NCI-H446 treated with DMSO at 0.1 percent for 48 hours (cell line): ENCODE measurements around the gene B4GALT2.
A peak's percentile ranks its signal among the peaks of the same experiment; 100 is the strongest.

Experiments
- DNase-seq: peaks from one replicate; lab custom pipeline; 2025; lab: John Stamatoyannopoulos, UW

Gene B4GALT2

DNA sequence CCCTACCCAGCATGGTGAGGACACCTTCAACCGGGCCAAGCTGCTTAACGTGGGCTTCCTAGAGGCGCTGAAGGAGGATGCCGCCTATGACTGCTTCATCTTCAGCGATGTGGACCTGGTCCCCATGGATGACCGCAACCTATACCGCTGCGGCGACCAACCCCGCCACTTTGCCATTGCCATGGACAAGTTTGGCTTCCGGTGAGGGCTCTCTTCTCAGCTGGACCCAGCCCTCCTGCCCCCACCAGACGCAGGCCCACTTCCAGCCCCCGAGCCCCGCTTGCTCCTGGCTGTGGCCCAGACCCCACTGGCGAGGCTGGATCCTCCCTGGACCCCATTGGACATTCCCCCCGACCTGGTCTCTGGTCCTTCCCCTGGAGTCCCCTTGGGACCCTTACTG is 5.8 kb downstream of the B4GALT2 start:
- no peak for DNase-seq

DNA sequence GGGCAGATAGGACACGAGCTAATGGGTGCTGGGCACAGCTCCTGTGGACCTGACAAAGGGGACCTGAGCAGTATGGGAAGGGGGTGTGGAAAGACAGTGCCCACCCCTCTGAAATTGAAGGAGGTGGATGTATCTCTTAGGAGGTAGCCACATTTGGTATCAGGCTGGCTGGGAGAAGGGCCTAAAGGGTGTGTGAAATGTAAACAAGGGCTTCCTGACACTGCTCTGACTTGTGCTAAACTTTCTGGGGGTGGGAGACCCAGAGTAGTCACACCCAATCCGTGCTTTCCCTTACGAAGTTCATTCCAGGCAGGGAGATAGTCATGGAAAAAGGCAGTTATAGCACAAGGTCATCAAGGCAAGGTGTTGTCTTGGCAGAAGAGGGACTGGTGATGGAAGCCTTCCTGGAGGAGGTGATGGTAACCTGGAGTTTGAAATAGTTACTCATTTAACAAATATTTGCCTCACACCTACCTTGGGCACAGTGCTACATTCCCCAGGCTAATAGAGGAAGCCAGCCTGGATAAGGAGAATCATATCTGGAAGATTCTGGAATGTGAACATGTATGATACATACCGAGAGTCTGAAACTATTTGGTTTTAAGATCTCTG is 7.1 kb downstream of the B4GALT2 start:
- no peak for DNase-seq

DNA sequence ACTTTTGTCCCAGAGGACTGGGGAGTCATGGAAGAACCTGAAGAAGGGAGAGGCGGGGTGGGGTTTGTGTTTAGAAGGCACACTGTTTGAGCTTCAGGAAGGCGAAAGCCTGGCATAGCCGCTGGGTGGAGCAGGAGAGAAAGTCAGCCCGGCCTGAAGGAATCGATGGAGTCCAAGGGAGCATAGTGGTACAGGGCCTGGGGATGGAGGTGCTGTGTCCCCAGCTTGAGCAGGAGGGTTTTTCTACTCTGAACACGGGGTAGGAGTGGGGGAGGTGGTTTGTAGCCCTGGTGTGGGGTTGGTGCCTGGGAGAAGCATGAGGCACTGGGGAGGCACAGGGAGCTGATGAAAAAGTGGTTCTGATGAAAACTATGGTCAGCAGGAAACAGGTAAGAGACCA is 7.7 kb downstream of the B4GALT2 start:
- DNase-seq, result no peak

DNA sequence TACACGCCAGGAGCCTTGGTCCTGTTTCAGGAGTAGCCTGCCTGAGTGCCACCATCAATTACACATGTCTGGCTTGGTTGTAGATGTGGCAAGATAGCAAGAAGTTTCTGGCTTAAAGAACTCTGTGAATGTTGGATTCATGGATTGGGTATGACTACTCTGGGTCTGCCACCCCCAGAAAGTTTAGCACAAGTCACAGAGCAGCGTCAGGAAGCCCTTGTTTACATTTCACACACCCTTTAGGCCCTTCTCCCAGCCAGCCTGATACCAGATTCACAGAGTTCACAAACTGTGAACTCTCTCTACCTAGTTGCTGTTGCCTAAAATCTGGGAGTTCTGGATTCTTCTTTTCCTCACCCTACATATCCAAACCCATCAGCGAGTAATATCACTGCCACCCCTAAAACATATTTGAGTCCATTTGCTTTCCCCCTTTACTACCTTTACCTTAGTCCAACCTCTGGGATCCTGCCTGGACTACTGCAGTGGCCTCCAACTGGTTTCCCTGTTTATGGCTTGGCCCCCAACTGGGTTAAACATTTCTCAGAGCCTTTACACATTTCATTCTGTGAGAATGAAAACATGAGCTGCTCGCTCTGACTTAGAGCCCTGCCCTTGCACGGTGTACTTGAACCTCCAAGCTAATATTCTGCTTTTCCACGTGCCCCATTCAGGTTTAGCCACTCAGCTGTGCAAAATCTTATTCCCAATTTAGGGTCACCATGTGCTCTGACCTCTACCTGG is 8.3 kb downstream of the B4GALT2 start:
- DNase-seq, result no peak

DNA sequence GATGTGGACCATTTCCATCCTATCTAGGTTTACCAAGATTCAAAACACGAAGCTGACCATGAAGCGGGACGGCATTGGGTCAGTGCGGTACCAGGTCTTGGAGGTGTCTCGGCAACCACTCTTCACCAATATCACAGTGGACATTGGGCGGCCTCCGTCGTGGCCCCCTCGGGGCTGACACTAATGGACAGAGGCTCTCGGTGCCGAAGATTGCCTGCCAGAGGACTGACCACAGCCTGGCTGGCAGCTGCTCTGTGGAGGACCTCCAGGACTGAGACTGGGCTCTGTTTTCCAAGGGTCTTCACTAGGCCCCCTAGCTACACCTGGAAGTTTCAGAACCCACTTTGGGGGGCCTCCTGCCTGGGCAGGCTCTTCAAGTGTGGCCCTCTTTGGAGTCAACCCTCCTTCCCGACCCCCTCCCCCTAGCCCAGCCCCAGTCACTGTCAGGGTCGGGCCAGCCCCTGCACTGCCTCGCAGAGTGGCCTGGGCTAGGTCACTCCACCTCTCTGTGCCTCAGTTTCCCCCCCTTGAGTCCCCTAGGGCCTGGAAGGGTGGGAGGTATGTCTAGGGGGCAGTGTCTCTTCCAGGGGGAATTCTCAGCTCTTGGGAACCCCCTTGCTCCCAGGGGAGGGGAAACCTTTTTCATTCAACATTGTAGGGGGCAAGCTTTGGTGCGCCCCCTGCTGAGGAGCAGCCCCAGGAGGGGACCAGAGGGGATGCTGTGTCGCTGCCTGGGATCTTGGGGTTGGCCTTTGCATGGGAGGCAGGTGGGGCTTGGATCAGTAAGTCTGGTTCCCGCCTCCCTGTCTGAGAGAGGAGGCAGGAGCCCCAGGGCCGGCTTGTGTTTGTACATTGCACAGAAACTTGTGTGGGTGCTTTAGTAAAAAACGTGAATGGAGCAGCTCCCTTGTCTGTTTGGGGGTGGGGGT is 11.5 kb downstream of the B4GALT2 start:
- DNase-seq, result no peak

DNA sequence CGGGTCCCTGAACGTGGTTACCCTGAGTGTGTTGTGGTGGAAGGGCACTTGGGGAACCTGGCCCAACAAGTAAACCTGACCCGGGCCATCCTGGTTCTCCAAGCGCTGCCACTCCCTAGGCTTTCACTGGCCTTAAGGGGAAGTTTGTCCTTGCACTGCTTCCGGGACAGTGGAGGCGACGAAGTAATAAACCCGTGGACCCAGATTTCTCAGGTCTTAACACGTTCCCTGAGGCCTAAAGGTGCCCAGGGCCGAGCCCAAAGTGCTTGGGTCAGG is 12.1 kb downstream of the B4GALT2 start:
- no peak for DNase-seq

DNA sequence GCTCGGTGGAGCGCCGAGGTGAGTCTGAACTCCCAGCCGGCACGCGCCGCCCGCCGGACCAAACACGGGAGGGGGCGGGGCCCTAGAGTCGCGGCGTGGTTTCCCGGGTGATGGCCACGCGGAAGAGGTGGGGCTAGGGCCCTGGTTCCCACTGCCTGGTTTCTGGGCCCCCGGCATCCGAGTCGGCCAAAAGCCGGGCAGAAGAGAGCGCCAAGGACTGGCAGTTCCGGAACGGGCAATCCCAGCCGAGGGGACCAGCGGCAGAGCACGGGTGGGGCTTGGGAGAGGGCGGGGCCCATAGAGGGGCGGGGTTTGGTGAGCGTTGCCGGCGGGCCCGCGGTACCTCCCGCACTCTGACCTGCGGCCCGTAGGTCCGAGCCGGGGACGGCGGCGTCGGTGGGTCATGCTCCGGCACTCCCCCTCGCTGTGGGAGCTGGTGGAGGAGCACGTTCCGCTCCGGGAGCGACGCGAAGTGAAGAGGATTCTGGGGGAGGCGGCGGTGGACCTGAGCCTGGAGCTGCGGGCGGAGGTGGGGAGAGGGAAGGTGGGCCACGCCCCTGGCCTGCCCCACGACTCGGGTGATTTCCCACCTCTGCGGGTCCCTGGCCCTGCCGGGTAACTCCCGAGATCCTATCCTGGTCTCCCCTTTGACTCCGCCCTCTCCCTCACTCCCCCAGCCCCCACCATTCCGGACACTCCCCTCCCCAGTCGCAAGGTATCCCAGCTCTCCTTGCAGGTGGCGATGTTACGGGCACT is 12.6 kb downstream of the B4GALT2 start, which contains the start of gene CCDC24:
TSS of gene CCDC24 (plus strand) at position 124 of the 756 bp plus-strand sequence. CDS start at position 404, 280 bp downstream.
- peak; percentile 45 for DNase-seq

DNA sequence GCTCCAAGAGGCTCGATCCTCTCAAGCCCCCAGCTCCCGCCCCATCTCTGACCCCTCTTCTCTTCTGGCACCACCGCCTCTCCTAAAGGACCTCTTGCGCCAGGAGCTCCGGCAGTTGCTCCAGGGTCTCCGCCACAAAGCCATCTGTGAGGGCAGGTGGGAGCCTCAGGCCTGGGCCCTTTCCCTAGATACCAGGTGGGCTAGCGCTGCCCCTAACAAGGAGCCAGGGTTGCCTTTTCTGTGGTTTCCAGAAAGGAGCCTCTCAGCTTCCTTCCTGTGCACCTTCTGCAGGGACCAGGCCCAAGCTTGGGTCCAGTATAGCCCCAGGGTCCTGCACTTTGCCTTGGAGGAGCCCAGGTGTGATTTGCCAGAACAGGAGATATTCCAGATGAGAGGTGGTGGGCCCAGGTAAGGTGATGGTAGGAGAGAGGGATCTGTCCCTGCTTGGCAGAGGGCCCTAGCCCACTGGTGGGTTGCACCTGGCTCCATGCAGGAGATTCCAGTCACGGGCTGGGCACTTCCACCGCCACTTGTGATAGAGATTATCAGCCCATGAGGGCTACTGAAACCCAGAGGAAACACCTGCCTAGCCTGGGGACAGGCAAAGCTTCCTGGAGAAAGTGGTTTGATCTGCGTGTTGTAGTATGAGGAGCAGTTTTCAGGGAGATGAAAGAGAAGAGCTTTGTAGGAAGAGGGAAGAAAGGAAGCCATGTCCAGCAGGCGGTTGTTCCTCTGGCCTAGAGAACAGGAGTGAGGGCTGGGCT is 13.4 kb downstream of the B4GALT2 start:
- no peak for DNase-seq

DNA sequence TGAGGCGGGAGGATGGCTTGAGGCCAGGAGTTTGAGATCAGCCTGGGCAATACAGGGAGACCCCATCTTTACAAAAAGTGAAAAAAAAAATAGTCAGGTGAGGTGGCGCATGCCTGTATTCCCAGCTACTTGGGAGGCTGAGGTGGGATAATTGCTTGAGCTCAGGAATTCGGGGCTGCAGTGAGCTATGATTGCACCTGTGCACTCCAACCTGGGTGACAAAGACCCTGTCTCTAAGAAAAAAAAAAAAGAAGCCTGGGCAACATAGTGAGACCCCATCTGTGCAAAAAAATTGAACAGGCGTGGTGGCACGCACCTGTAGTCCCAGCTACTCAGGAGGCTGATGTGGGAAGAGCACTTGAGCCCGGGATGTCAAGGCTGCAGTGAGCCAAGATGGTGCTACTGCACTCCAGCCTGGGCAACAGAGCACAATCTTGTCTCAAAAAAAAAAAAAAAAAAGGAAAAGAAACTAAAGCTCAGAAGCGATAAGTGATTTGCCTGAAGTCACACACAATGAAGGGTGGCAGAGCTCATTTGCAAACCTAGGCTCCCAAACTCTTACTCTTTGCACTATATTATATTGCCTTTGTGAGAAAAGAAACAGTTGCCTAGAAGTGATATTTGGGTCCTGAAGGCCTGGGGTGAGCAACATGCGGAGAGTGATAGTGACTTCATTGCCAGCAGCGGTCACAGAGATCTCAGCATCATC is 14.3 kb downstream of the B4GALT2 start:
- DNase-seq, result no peak

DNA sequence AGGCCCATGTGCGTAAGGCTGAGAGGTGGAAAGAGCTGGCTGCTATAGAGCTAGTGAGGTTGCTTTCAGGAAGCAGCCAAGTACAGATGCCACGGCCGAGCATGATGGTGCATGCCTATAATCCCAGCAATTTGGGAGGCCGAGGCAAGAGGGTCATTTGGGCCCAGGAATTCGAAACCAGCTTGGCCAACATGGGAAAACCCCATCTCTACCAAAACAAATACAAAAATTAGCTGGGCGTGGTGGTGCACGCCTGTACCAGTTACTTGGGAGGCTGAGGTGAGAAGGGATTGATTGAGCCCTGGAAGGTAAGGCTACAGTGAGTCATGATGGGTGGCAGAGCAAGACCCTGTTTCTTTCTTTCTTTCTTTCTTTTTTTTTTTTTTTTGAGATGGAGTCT is 15.1 kb downstream of the B4GALT2 start:
- no peak for DNase-seq

DNA sequence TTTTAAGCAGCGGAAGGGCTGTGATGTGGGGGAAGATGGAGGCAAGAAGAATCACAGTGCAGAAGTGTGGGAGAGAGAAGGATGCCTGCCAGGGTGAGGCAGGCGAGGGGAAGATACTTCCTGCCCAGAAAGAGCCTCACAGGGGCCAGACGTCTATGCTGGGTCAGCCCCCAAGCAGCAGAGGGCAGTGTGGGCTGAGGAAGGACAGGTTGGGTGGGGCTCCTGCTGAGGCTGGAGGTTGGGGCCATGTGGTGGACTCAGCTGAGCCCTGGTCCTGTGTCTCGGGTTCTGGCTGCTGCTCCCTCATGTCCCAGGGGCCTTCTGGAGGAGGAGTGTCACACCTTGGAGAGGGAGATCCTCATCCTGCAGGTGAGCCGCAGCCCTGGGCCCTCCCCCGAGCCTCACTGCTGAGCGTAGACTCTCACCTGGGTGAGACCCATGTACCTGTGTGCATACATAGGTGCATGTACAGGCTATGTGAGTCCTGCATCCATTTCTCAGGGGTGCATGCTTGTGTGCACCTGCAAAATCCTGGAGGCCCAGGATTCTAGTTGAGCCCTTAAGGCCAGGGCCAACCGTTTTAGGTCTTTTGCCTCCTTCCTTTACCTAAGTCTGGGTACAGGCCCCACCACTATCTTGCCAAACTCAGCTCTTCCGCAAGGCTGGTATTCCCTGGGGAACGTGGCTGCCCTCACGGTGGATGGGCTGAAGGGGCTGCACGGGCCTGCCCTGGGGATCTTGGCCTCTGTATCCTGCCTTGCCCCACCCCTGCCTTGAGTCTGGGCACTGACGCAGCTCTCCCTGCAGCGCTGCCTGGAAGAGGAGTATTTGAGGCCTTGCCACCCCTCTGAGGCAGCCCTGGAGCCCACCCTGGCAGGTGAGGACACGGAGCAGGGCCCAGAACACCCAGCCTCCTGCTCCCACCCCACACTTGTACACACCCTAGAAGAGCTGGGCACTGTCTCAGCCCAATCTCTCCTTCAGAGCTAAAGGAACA is 16.1 kb downstream of the B4GALT2 start:
- DNase-seq, result no peak

DNA sequence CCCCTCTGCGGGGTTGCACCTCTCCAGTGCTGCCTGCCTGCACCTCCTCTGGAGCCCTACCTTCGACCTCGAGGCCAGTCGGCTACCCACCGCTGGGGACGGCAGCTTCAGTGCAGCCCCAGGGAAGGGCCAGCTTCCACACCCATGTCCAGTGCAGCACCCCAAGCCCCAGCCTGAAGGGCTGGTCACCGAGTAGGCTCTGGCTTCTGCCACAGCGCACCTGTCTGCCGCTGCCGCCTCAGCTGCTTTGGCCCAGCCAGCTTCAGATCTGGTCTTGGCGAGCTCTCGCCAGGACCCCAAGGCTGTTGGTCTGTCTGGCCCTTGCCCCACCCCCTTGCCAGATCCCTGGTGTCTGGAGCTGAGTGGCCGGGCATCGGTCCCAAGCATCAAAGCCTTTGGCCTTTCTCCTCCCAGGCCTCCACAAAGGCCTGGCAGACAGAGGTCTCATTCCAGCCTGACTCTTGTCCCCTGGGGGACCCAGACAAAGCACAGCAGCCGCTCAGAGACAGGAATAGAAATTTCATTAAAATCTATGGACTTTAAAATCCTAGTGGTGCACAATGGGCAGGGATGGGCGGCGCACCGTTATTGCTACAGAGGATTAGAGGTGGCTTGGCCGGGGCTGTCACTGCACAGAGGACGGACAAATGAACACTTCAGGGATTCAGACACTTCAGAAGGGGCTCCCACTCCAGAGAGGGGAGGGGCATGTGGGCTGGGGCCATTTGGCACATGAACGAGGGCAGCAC is 17.1 kb downstream of the B4GALT2 start:
- DNase-seq, result no peak

DNA sequence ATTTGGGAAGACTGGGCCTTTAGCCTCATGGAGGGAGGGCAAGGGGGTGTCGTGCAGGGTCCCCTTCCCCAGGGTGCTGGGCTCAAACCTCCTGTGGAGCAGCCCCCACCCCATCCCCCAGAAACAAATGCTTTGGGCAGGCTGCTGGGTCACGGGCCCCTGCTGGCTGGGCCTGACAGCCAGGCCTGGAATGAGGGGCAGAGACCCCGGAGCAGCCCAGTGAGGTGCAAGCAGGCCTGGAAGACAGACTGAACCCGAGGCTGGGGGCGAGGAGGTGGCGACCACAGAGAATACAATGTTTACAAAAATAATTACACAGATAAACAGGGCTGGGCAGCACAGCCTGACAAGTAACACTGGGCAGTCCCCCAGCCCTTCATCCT is 17.7 kb downstream of the B4GALT2 start:
- DNase-seq, result no peak

DNA sequence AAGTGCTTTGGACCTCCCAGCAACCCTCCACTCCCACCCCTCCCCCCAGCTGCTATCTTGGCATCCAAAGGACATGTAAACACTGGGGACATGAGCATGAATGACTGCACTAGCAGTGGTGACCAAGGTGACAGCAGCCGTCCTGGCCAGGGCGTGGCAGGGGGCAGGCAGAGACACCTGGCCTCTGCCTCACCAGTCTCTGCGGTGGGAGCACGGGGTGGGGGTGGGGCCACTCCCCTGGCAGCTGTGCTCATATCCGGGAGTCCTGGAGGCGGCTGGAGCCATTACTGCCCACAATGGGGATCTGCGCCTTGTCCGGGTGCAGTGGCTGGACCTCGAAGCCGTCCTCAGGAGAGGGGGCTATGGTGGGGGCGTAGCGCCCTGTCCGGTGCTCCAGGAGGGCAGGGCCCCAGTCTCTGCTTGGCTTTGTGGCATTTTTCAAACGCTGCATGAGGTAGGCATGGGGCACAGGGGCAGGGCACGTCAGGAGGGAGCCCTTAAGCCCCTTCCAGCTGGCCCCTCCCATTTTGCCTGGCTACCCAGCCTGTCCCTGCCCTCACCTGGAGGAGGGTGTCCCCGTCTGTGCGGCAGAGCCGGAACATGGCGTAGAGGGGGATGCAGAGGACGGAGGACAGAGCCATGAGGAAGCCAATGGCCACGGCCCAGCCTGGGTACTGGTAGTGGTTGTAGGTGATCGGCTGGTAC is 18.4 kb downstream of the B4GALT2 start:
- no peak for DNase-seq

DNA sequence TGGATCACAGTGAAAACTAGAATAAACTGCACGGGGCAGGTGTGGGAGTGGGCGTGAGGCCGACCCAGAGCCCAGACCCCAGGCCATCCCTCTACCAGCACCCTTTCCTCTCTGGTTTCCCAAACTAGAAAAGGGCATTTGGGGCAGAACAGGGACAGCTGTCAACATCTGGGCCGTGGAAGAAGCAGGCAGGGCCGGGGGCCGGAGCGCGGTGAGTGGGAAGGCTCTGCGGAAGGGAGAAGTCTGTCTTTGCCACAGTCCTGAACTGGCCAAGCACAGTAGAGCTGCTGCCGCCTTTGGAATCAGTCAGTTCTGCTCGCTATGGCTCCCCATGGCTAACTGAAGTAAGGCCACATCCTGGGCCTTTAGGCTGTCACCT is 19.0 kb downstream of the B4GALT2 start:
- no peak for DNase-seq

DNA sequence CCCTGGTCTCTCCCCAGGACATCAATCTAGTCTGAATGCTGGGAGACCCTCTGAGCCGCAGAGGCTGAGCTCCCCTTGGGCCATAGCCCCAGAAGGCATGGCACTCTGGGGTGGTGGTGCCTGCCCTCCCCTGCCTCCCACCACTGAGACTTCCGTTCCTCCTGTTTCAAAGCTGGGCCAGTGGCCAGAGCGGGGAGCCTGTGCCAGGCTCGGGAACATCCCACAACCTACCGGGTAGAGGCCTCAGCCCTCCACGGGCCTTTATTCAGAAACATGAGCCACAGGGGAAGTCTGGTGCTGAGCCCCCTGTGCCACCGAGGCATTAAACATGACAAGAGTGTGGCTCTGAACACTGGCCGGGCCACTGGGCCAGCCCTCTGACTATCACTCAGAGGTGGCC is 20.4 kb downstream of the B4GALT2 start:
- no peak for DNase-seq

DNA sequence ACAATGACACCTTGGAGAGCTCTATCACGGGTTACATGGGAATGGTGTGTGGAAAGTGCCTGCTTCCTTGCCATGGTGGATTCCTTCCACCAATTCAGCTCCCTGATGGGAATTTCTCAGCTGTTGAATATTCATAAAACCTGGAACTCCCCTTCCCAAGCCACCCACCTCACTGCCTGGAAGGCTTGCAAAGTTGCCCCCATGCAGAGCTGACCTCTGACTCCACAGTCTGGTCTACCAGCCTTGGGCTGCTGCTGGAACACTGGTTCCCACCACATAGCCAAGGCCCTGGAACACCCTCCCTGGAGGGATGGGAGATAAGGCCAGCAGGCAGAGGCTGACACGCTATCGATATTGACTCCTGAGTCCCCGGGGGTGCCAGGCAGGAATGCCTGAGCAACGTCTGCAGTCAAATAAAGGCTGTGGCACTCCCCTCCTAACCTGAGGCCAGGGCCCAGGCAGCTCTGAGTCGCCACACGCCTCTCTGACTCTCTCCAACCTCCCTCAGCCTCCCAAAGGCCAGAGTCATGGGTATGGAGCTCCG is 21.2 kb downstream of the B4GALT2 start:
- DNase-seq, result no peak

DNA sequence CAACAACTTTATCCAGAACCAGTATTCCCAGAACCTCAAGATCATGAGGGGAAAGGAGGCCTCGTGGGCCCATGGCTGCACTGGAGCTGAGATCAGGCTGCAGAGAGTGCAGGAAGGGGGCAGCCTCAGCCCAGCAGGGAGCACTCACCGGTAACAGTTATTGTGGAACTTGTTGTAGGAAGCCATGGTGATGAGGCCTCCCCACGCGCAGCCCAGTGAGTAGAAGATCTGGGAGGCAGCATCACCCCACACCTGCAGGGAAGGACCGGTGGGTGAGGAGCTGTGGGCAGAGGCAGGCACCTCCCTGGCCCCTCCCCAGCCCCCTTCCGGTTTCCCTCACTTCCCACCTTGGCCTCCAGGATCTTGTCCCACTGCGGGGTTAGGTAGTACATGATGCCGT is 23.2 kb downstream of the B4GALT2 start:
- DNase-seq, result no peak
